HepG2 (cell line): ENCODE measurements around the gene MSL3B.

ENCODE experiments used
- ATAC-seq: fragments of 200-7000 bp; cut with Tn5 transposase; 3 replicates; pipeline ENCODE4 v1.9.1; 2020; ENCODE audit warnings: mild to moderate bottlenecking, moderate library complexity
- BruUV-seq: library from RNA; stranded (reverse); fragments of 400-500 nt; replicated peaks from 2 replicates; lab custom pipeline; 2021; lab: Mats Ljungman, UMichigan
- CTCF ChIA-PET: fragments of 300-600 bp; formaldehyde crosslinking; extraction: SDS; loops from one replicate; lab custom pipeline; 2021; ENCODE audit warnings: low total read pairs, inconsistent platforms, low intra/inter-chr PET ratio; lab: Yijun Ruan, JAX
- POLR2A ChIA-PET: fragments of 350-600 bp; sonication (Branson Sonifier 250); formaldehyde crosslinking; loops from one replicate; lab custom pipeline; 2020; ENCODE audit warnings: antibody characterized with exemption, inconsistent platforms; lab: Yijun Ruan, JAX
- DNase-seq: peaks from one replicate; pipeline ENCODE4 v3.0.0-alpha.2; 2015; ENCODE audit warnings: low spot score
- FAIRE-seq: peaks from 3 replicates; lab custom pipeline; 2011; peaks lifted over from hg19 to GRCh38; lab: Jason Lieb, UNC
- H2AFZ ChIP-seq: one replicate; pipeline ENCODE4 v1.6.1; 2011; ENCODE audit warnings: low read length, inconsistent platforms
- H3K27ac ChIP-seq: fragments of 300-600 bp; 3 replicates; pipeline ENCODE4 v1.8.0; 2011; ENCODE audit warnings: mixed run types, mild to moderate bottlenecking, mixed read lengths, low read length, inconsistent platforms; ENCODE audit not compliant: insufficient read depth; ENCODE audit errors: extremely low read length
- H3K27me3 ChIP-seq, 2 experiments: fragments of 200-600 bp in 1 of 2; 2 replicates in 1 of 2; 3 replicates in 1 of 2; pipeline versions ENCODE4 v1.6.0 to v1.8.0; 2011; ENCODE audit warnings: low read length in 2 of 2, mild to moderate bottlenecking in 2 of 2, moderate library complexity in 2 of 2, inconsistent platforms in 1 of 2; ENCODE audit not compliant: insufficient read depth in 2 of 2, control insufficient read depth in 1 of 2
- H3K36me3 ChIP-seq, 2 experiments: fragments of 200-600 bp in 1 of 2; replicated peaks in 1 of 2; 2 replicates in 1 of 2; 3 replicates in 1 of 2; pipeline versions ENCODE4 v1.5.1 to v1.8.0; 2011; ENCODE audit warnings: low read length in 2 of 2, inconsistent platforms in 1 of 2; ENCODE audit not compliant: insufficient read depth in 2 of 2, control insufficient read depth in 1 of 2
- H3K4me1 ChIP-seq: 2 replicates; pipeline ENCODE4 v1.5.1; 2012; ENCODE audit warnings: low read length, inconsistent platforms; ENCODE audit not compliant: insufficient read depth
- H3K4me2 ChIP-seq: 2 replicates; pipeline ENCODE4 v1.6.0; 2011; ENCODE audit warnings: low read depth, low read length, inconsistent platforms
- H3K4me3 ChIP-seq, 3 experiments: fragments of 200-600 bp in 1 of 3; sonication (generic), shearing (Covaris generic) in 1 of 3; replicated peaks in 1 of 3; 2 replicates each; pipeline ENCODE4 v1.5.1; 2011 to 2016; ENCODE audit warnings: low read length in 3 of 3, inconsistent platforms in 2 of 3, low read depth in 2 of 3, mild to moderate bottlenecking in 2 of 3, control low read depth in 1 of 3, mixed read lengths in 1 of 3; ENCODE audit not compliant: insufficient read depth in 1 of 3
- H3K79me2 ChIP-seq: one replicate; pipeline ENCODE4 v1.6.1; 2011; ENCODE audit warnings: low read length, inconsistent platforms; ENCODE audit not compliant: insufficient read depth
- H3K9ac ChIP-seq: 2 replicates; pipeline ENCODE4 v1.6.0; 2011; ENCODE audit warnings: mild to moderate bottlenecking, low read depth, low read length, inconsistent platforms; ENCODE audit not compliant: insufficient read depth
- H3K9me3 ChIP-seq: 2 replicates; pipeline ENCODE4 v1.5.1; 2012; ENCODE audit warnings: mild to moderate bottlenecking, low read length
- H4K20me1 ChIP-seq: 2 replicates; pipeline ENCODE4 v1.6.0; 2011; ENCODE audit warnings: inconsistent platforms, mild to moderate bottlenecking, low read length, moderate library complexity; ENCODE audit not compliant: insufficient read depth
- GATAD1 ChIP-seq: IDR thresholded peaks from 2 replicates; pipeline ENCODE4 v1.6.1; 2016; ENCODE audit warnings: missing genetic modification reagents, missing compliant biosample characterization
- PCBP1 ChIP-seq: fragments of 200-400 bp; formaldehyde crosslinking; IDR thresholded peaks from 2 replicates; pipeline ENCODE4 v1.6.1; 2017; ENCODE audit warnings: mild to moderate bottlenecking, low read depth, low read length, borderline replicate concordance
- PRPF4 ChIP-seq: fragments of 200-400 bp; formaldehyde crosslinking; IDR thresholded peaks from 2 replicates; pipeline ENCODE4 v1.6.1; 2016; ENCODE audit warnings: low read length, low read depth; ENCODE audit not compliant: poor library complexity, severe bottlenecking
- TARDBP ChIP-seq: sonication (generic); formaldehyde crosslinking; IDR thresholded peaks from 2 replicates; pipeline ENCODE4 v1.8.0; 2022; ENCODE audit warnings: mild to moderate bottlenecking, missing genetic modification reagents
- ZKSCAN5 ChIP-seq: sonication (generic); formaldehyde crosslinking; IDR thresholded peaks from 2 replicates; pipeline ENCODE4 v1.5.1; 2020; ENCODE audit warnings: mild to moderate bottlenecking, missing genetic modification reagents
- ZNF24 ChIP-seq: fragments of 450-650 bp; IDR thresholded peaks from 2 replicates; pipeline ENCODE4 v1.6.1; 2017; ENCODE audit warnings: antibody characterized with exemption, mild to moderate bottlenecking
- ZNF562 ChIP-seq: sonication (generic); formaldehyde crosslinking; IDR thresholded peaks from 2 replicates; pipeline ENCODE4 v1.8.0; 2022; ENCODE audit warnings: missing genetic modification reagents, borderline replicate concordance
- WGBS: methylation state at CpG from one replicate; pipeline ENCODE4 v1.1.6; 2017; ENCODE audit warnings: low lambda C conversion rate; 5-methylcytosine and 5-hydroxymethylcytosine counted together
- in situ Hi-C: cut with HindIII; loops from 2 replicates; pipeline ENCODE4 v1.10.0; 2017; ENCODE audit warnings: low pct_unique_long_range_greater_than_20kb; ENCODE audit not compliant: extremely low pct_ligation_motif_present
- intact Hi-C: fragments of 100-400 bp; cut with micrococcal nuclease; formaldehyde crosslinking; loops from one replicate; pipeline ENCODE4 v1.10.0; 2022; ENCODE audit not compliant: unreplicated experiment
- TF ChIP-seq, protein P1 (sequence below): sonication (generic); formaldehyde crosslinking; conservative IDR thresholded peaks from 2 replicates; pipeline ENCODE4 v1.5.0; 2020; ENCODE audit warnings: missing genetic modification reagents
- TF ChIP-seq, protein P2 (sequence below): sonication (generic); formaldehyde crosslinking; IDR thresholded peaks from 2 replicates; pipeline ENCODE4 v1.5.0; 2020; ENCODE audit warnings: missing genetic modification reagents
- TF ChIP-seq, protein P3 (sequence below): sonication (generic); formaldehyde crosslinking; IDR thresholded peaks from 2 replicates; pipeline ENCODE4 v1.4.0; 2020; ENCODE audit warnings: missing genetic modification reagents
- TF ChIP-seq, protein P4 (sequence below): sonication (generic); formaldehyde crosslinking; IDR thresholded peaks from 2 replicates; pipeline ENCODE4 v1.5.1; 2020; ENCODE audit warnings: mild to moderate bottlenecking, missing genetic modification reagents, moderate library complexity

MSL3B gene

DNA sequence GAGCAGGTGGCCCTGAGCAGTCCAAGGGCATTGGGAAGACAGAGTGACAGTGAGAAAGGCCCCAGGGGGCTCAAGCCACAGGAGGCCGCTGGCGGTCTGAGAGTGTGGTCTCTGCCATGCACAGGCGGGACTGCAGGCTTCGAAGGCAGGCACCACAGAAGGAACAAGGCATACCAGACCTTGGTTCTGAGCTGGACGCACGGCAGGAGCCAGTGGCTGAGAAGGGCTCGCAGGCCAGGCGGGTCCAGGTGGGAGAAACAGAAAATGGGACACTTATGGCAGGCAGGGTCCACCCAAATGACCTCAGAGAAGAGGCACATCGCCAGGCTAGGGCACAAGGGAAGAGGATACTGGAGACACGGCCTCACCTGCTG, 28.8 kb downstream of the MSL3B start:
- H3K79me2 ChIP-seq = peaks cover 44% of the 10 kb centered on the region
- H3K4me2 ChIP-seq = no peak overlapping the region
- no peak overlapping the region for H3K9ac ChIP-seq
- no peaks in the 10 kb centered on the region for H3K9me3 ChIP-seq
- BruUV-seq = no TSS peak
- peaks cover 22% of the 10 kb centered on the region; the same call in 1 of the 2 replicates for H3K4me1 ChIP-seq
- in situ Hi-C loops = loop anchor here (25.0 kb wide), 1 partner anchor 527 kb away; the partner anchor contains the start of gene SAG
- ATAC-seq = peak; percentile 15; the same call in 2 of the 3 replicates
- H3K36me3 ChIP-seq = peaks cover 65 to 96% of the 10 kb centered on the region in 2 experiments
- no peak for FAIRE-seq
- CTCF ChIA-PET = no interaction called here
- 98% methylated on average over 9 of the region's 10 CpGs for WGBS
- POLR2A ChIA-PET = no interaction called here
- H4K20me1 ChIP-seq = peaks cover 16% of the 10 kb centered on the region; the same call in 1 of the 2 replicates
- intact Hi-C loops = loop anchor here (10.0 kb wide), 1 partner anchor 395 kb away; no protein-coding TSS in a partner anchor
- no peak overlapping the region for H3K4me3 ChIP-seq
- no peak for DNase-seq
- no peak overlapping the region for H2AFZ ChIP-seq
- no peaks in the 10 kb centered on the region for H3K27me3 ChIP-seq
- no peak overlapping the region for H3K27ac ChIP-seq
- TF ChIP-seq, protein P1, sequence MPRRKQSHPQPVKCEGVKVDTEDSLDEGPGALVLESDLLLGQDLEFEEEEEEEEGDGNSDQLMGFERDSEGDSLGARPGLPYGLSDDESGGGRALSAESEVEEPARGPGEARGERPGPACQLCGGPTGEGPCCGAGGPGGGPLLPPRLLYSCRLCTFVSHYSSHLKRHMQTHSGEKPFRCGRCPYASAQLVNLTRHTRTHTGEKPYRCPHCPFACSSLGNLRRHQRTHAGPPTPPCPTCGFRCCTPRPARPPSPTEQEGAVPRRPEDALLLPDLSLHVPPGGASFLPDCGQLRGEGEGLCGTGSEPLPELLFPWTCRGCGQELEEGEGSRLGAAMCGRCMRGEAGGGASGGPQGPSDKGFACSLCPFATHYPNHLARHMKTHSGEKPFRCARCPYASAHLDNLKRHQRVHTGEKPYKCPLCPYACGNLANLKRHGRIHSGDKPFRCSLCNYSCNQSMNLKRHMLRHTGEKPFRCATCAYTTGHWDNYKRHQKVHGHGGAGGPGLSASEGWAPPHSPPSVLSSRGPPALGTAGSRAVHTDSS = no peak
- TF ChIP-seq PCBP1 (no peak), PRPF4 (no peak), TARDBP (no peak), ZNF562 (CRISPR knock-in tag) (no peak), ZNF24 (no peak), ZKSCAN5 (CRISPR knock-in tag) (no peak), GATAD1 (no peak)
- TF ChIP-seq, protein P2, sequence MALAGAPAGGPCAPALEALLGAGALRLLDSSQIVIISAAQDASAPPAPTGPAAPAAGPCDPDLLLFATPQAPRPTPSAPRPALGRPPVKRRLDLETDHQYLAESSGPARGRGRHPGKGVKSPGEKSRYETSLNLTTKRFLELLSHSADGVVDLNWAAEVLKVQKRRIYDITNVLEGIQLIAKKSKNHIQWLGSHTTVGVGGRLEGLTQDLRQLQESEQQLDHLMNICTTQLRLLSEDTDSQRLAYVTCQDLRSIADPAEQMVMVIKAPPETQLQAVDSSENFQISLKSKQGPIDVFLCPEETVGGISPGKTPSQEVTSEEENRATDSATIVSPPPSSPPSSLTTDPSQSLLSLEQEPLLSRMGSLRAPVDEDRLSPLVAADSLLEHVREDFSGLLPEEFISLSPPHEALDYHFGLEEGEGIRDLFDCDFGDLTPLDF = no peak
- TF ChIP-seq, protein P3, sequence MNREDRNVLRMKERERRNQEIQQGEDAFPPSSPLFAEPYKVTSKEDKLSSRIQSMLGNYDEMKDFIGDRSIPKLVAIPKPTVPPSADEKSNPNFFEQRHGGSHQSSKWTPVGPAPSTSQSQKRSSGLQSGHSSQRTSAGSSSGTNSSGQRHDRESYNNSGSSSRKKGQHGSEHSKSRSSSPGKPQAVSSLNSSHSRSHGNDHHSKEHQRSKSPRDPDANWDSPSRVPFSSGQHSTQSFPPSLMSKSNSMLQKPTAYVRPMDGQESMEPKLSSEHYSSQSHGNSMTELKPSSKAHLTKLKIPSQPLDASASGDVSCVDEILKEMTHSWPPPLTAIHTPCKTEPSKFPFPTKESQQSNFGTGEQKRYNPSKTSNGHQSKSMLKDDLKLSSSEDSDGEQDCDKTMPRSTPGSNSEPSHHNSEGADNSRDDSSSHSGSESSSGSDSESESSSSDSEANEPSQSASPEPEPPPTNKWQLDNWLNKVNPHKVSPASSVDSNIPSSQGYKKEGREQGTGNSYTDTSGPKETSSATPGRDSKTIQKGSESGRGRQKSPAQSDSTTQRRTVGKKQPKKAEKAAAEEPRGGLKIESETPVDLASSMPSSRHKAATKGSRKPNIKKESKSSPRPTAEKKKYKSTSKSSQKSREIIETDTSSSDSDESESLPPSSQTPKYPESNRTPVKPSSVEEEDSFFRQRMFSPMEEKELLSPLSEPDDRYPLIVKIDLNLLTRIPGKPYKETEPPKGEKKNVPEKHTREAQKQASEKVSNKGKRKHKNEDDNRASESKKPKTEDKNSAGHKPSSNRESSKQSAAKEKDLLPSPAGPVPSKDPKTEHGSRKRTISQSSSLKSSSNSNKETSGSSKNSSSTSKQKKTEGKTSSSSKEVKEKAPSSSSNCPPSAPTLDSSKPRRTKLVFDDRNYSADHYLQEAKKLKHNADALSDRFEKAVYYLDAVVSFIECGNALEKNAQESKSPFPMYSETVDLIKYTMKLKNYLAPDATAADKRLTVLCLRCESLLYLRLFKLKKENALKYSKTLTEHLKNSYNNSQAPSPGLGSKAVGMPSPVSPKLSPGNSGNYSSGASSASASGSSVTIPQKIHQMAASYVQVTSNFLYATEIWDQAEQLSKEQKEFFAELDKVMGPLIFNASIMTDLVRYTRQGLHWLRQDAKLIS (CRISPR knock-in tag) = no peak
- TF ChIP-seq, protein P4, sequence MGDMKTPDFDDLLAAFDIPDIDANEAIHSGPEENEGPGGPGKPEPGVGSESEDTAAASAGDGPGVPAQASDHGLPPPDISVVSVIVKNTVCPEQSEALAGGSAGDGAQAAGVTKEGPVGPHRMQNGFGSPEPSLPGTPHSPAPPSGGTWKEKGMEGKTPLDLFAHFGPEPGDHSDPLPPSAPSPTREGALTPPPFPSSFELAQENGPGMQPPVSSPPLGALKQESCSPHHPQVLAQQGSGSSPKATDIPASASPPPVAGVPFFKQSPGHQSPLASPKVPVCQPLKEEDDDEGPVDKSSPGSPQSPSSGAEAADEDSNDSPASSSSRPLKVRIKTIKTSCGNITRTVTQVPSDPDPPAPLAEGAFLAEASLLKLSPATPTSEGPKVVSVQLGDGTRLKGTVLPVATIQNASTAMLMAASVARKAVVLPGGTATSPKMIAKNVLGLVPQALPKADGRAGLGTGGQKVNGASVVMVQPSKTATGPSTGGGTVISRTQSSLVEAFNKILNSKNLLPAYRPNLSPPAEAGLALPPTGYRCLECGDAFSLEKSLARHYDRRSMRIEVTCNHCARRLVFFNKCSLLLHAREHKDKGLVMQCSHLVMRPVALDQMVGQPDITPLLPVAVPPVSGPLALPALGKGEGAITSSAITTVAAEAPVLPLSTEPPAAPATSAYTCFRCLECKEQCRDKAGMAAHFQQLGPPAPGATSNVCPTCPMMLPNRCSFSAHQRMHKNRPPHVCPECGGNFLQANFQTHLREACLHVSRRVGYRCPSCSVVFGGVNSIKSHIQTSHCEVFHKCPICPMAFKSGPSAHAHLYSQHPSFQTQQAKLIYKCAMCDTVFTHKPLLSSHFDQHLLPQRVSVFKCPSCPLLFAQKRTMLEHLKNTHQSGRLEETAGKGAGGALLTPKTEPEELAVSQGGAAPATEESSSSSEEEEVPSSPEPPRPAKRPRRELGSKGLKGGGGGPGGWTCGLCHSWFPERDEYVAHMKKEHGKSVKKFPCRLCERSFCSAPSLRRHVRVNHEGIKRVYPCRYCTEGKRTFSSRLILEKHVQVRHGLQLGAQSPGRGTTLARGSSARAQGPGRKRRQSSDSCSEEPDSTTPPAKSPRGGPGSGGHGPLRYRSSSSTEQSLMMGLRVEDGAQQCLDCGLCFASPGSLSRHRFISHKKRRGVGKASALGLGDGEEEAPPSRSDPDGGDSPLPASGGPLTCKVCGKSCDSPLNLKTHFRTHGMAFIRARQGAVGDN = peak; percentile 36; the same call in 1 of the 2 replicates
